Measurements from ENCODE around the gene HS3ST3A1. TPM values are rescaled to one million over a fixed set of nuclear protein-coding genes. Genes with fewer than 3 reads are reported as not detected.

HS3ST3A1 gene
- total and polyA plus RNA-seq, 2 experiments from 2014 or later: 5.4 to 24.1 TPM

DNA sequence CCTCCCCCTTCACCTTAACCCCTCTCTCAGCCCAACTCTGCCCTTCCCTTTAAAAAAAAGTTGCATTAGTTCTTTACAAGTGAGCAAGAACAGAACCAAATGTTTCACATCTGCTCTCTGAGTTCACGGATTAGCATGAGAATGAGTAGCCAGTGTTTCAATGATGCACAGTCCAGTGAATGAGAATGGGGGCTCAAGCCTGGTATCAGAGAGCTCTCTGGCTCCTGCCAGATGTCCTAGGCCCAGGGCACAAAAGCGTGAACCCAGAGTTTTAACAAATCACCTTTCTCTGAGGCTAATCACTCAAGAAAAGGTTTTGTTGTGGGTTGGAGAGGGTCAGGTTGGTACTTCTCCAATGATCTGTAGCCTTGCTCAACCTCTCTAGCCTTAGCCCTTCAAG, 41.5 kb upstream of the HS3ST3A1 start:
- Histone ChIP-seq H4K20me1 (replicated peaks; ENCODE audit: insufficient read depth) (no peaks in the 10 kb centered on the region), H3K27me3 (ENCODE audit: insufficient read depth) (no peaks in the 10 kb centered on the region), H3K79me2 (replicated peaks; ENCODE audit: insufficient read depth) (no peaks in the 10 kb centered on the region), H3K36me3 (ENCODE audit: insufficient read depth) (no peaks in the 10 kb centered on the region), H3K4me3 (no peak overlapping the region), H3F3A (replicated peaks; ENCODE audit: low read depth) (no peaks in the 10 kb centered on the region), H3K9me2 (ENCODE audit: insufficient read depth) (peaks cover 9% of the 10 kb centered on the region; the same call in 1 of the 2 replicates), H3K27ac (ENCODE audit: low read depth) (no peak overlapping the region), H2AFZ (peak overlapping the region; percentile 0; the same call in 1 of the 2 replicates), H3K4me2 (no peak overlapping the region), H3K4me1 (ENCODE audit: insufficient read depth) (peaks cover 12% of the 10 kb centered on the region; the same call in 1 of the 2 replicates)
- H3K27me3 Mint-ChIP-seq (ENCODE audit: insufficient read depth, low read depth, poor library complexity): no peaks in the 10 kb centered on the region
- peak; percentile 45 for ATAC-seq
- H3K9me3 Mint-ChIP-seq: no peaks in the 10 kb centered on the region
- H3K36me3 Mint-ChIP-seq (ENCODE audit: low read depth): no peaks in the 10 kb centered on the region
- peaks cover 22% of the 10 kb centered on the region for H3K4me1 Mint-ChIP-seq
- no peak overlapping the region for H3K27ac Mint-ChIP-seq
- TF ChIP-seq EZH2phosphoT487 (IDR thresholded peaks at IDR 0.05; ENCODE audit: unreplicated experiment): no peak
- no peak overlapping the region for H3K4me3 Mint-ChIP-seq
- DNase-seq (ENCODE audit: low spot score): peak; percentile 28

DNA sequence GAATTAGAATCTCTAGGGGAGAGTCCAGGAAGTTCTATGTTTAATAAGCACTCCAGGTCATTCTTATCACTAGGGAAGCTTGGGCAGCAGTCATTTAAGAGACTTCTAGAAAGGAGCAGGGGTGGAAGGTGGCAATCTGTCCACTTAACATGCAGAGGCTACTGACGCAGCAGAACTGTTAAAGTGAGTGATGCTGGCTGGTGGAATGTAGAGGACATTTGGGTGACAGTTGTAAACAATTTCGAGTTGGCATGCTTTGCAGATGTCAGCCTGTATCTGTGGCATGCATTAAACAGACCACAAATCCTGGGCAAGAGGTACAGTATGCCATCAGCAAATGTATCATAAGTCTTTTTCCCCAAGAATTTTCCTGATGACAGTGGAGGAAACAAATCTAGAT, 40.5 kb upstream of the HS3ST3A1 start:
- no peaks in the 10 kb centered on the region for H3F3A ChIP-seq (replicated peaks; ENCODE audit: low read depth)
- no peaks in the 10 kb centered on the region for H3K9me3 Mint-ChIP-seq
- peaks cover 25% of the 10 kb centered on the region for H3K4me1 Mint-ChIP-seq
- H3K9me2 ChIP-seq (ENCODE audit: insufficient read depth): peaks cover 9% of the 10 kb centered on the region; the same call in 1 of the 2 replicates
- ATAC-seq: no peak
- H3K27me3 Mint-ChIP-seq (ENCODE audit: insufficient read depth, low read depth, poor library complexity): no peaks in the 10 kb centered on the region
- no peak overlapping the region for H2AFZ ChIP-seq
- H3K4me3 Mint-ChIP-seq: no peak overlapping the region
- no peak overlapping the region for H3K27ac Mint-ChIP-seq
- no peaks in the 10 kb centered on the region for H3K36me3 ChIP-seq (ENCODE audit: insufficient read depth)
- H3K27ac ChIP-seq (ENCODE audit: low read depth): no peak overlapping the region
- H3K4me2 ChIP-seq: no peak overlapping the region
- H4K20me1 ChIP-seq (replicated peaks; ENCODE audit: insufficient read depth): no peaks in the 10 kb centered on the region
- no peak for DNase-seq (ENCODE audit: low spot score)
- peaks cover 2% of the 10 kb centered on the region; the same call in 1 of the 3 replicates for H3K36me3 Mint-ChIP-seq (ENCODE audit: low read depth)
- no peaks in the 10 kb centered on the region for H3K27me3 ChIP-seq (ENCODE audit: insufficient read depth)
- peaks cover 8% of the 10 kb centered on the region; the same call in 1 of the 2 replicates for H3K4me1 ChIP-seq (ENCODE audit: insufficient read depth)
- no peak overlapping the region for H3K4me3 ChIP-seq
- no peaks in the 10 kb centered on the region for H3K79me2 ChIP-seq (replicated peaks; ENCODE audit: insufficient read depth)
- TF ChIP-seq EZH2phosphoT487 (IDR thresholded peaks at IDR 0.05; ENCODE audit: unreplicated experiment) (no peak), STAT1 (IDR thresholded peaks at IDR 0.05; ENCODE audit: unreplicated experiment) (no peak), ZNF114 (CRISPR knock-in tag; IDR thresholded peaks at IDR 0.05) (no peak), CREB1 (CRISPR knock-in tag; IDR thresholded peaks at IDR 0.05; ENCODE audit: low read depth) (no peak), EZH2 (IDR thresholded peaks at IDR 0.05; ENCODE audit: low read depth, unreplicated experiment) (no peak), JUNB (IDR thresholded peaks at IDR 0.05; ENCODE audit: unreplicated experiment) (no peak), NANOG (IDR thresholded peaks at IDR 0.05; ENCODE audit: borderline replicate concordance) (no peak), ZNF331 (CRISPR knock-in tag; IDR thresholded peaks at IDR 0.05; ENCODE audit: low read depth) (no peak), POLR2AphosphoS5 (IDR thresholded peaks at IDR 0.05; ENCODE audit: low read depth) (no peak)
- TF ChIP-seq, protein P1, sequence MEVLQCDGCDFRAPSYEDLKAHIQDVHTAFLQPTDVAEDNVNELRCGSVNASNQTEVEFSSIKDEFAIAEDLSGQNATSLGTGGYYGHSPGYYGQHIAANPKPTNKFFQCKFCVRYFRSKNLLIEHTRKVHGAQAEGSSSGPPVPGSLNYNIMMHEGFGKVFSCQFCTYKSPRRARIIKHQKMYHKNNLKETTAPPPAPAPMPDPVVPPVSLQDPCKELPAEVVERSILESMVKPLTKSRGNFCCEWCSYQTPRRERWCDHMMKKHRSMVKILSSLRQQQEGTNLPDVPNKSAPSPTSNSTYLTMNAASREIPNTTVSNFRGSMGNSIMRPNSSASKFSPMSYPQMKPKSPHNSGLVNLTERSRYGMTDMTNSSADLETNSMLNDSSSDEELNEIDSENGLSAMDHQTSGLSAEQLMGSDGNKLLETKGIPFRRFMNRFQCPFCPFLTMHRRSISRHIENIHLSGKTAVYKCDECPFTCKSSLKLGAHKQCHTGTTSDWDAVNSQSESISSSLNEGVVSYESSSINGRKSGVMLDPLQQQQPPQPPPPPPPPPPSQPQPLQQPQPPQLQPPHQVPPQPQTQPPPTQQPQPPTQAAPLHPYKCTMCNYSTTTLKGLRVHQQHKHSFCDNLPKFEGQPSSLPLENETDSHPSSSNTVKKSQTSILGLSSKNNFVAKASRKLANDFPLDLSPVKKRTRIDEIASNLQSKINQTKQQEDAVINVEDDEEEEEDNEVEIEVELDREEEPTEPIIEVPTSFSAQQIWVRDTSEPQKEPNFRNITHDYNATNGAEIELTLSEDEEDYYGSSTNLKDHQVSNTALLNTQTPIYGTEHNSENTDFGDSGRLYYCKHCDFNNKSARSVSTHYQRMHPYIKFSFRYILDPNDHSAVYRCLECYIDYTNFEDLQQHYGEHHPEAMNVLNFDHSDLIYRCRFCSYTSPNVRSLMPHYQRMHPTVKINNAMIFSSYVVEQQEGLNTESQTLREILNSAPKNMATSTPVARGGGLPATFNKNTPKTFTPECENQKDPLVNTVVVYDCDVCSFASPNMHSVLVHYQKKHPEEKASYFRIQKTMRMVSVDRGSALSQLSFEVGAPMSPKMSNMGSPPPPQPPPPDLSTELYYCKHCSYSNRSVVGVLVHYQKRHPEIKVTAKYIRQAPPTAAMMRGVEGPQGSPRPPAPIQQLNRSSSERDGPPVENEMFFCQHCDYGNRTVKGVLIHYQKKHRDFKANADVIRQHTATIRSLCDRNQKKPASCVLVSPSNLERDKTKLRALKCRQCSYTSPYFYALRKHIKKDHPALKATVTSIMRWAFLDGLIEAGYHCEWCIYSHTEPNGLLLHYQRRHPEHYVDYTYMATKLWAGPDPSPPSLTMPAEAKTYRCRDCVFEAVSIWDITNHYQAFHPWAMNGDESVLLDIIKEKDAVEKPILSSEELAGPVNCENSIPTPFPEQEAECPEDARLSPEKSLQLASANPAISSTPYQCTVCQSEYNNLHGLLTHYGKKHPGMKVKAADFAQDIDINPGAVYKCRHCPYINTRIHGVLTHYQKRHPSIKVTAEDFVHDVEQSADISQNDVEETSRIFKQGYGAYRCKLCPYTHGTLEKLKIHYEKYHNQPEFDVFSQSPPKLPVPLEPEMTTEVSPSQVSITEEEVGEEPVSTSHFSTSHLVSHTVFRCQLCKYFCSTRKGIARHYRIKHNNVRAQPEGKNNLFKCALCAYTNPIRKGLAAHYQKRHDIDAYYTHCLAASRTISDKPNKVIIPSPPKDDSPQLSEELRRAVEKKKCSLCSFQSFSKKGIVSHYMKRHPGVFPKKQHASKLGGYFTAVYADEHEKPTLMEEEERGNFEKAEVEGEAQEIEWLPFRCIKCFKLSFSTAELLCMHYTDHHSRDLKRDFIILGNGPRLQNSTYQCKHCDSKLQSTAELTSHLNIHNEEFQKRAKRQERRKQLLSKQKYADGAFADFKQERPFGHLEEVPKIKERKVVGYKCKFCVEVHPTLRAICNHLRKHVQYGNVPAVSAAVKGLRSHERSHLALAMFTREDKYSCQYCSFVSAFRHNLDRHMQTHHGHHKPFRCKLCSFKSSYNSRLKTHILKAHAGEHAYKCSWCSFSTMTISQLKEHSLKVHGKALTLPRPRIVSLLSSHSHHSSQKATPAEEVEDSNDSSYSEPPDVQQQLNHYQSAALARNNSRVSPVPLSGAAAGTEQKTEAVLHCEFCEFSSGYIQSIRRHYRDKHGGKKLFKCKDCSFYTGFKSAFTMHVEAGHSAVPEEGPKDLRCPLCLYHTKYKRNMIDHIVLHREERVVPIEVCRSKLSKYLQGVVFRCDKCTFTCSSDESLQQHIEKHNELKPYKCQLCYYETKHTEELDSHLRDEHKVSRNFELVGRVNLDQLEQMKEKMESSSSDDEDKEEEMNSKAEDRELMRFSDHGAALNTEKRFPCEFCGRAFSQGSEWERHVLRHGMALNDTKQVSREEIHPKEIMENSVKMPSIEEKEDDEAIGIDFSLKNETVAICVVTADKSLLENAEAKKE (CRISPR knock-in tag; IDR thresholded peaks at IDR 0.05): no peak
- TF ChIP-seq, protein P2, sequence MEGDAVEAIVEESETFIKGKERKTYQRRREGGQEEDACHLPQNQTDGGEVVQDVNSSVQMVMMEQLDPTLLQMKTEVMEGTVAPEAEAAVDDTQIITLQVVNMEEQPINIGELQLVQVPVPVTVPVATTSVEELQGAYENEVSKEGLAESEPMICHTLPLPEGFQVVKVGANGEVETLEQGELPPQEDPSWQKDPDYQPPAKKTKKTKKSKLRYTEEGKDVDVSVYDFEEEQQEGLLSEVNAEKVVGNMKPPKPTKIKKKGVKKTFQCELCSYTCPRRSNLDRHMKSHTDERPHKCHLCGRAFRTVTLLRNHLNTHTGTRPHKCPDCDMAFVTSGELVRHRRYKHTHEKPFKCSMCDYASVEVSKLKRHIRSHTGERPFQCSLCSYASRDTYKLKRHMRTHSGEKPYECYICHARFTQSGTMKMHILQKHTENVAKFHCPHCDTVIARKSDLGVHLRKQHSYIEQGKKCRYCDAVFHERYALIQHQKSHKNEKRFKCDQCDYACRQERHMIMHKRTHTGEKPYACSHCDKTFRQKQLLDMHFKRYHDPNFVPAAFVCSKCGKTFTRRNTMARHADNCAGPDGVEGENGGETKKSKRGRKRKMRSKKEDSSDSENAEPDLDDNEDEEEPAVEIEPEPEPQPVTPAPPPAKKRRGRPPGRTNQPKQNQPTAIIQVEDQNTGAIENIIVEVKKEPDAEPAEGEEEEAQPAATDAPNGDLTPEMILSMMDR (conservative IDR thresholded peaks at IDR 0.05; ENCODE audit: low read depth in 2 of 2): no peak
